C4-2B (cell line): ENCODE measurements around the gene C5orf46.
"Not testable (repeated sequence)": the region's sequence is repeated elsewhere in the genome, so short reads cannot be mapped to it uniquely, and the experiment has no call there.

ENCODE experiments used
- CTCF ChIP-seq: fragments of 450-650 bp; conservative IDR thresholded peaks from 2 replicates; pipeline ENCODE4 v1.5.1; 2017; ENCODE audit warnings: mild to moderate bottlenecking
- ZFX ChIP-seq: fragments of 450-650 bp; IDR thresholded peaks from 2 replicates; pipeline ENCODE4 v1.6.1; 2017

- TF ChIP-seq CTCF, ZFX: not testable (repeated sequence)
Measured at GRCh38 chr5:147871980-147872549, 34.3 kb downstream of the C5orf46 start.
